T-helper 1 cell treated with Interleukin-12 subunit alpha and Interleukin-12 subunit beta and Interleukin-4 antibody, amounts not matched to agents 30 μg/mL and 1 μg/mL, for 36 hours (primary cell): Measurements from ENCODE around the gene GLIS1.

ENCODE experiments used
- H3K27ac Mint-ChIP-seq: one replicate; pipeline ENCODE4 v1.8.0; 2021; ENCODE audit warnings: mild to moderate bottlenecking, mixed read lengths
- H3K27me3 Mint-ChIP-seq: one replicate; pipeline ENCODE4 v1.8.0; 2021; ENCODE audit warnings: low read depth, mixed read lengths
- H3K36me3 Mint-ChIP-seq: one replicate; pipeline ENCODE4 v1.8.0; 2021; ENCODE audit warnings: low read depth, mixed read lengths
- H3K4me1 Mint-ChIP-seq: one replicate; pipeline ENCODE4 v1.8.0; 2021; ENCODE audit warnings: low read depth, mixed read lengths
- H3K4me3 Mint-ChIP-seq: one replicate; pipeline ENCODE4 v1.8.0; 2021; ENCODE audit warnings: mild to moderate bottlenecking, moderate library complexity, mixed read lengths
- H3K9me3 Mint-ChIP-seq: one replicate; pipeline ENCODE4 v1.8.0; 2021; ENCODE audit warnings: mixed read lengths

GLIS1 gene

DNA sequence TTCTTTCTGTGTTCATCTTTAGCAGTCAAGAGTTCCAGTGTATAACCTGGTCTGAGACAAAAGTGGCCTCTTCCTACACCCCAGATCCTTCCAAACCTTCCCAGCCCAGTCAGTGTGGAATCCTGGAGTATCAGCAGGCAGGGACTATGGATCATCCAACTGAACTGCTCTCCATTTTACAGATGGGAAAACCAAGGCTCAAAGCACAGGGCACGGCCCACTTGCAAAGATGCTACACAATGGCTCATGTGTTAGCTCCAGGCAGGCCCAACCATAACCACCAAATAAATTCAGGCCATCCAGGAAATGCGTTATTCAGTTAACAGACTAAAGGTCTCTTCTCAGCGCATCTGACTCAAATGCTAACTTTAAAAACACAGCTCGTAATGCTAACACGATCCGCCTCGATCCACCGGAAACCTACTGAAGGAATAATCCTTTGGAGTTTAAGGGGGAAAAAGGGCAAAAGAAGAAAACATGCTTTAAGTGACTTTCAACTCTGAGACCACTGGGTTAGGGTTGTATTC is 7.1 kb downstream of the GLIS1 start:
- Mint-ChIP-seq H3K27me3 (peaks cover 65% of the 10 kb centered on the region), H3K27ac (no peak overlapping the region), H3K4me1 (no peaks in the 10 kb centered on the region), H3K4me3 (no peak overlapping the region), H3K9me3 (no peaks in the 10 kb centered on the region), H3K36me3 (no peaks in the 10 kb centered on the region)

DNA sequence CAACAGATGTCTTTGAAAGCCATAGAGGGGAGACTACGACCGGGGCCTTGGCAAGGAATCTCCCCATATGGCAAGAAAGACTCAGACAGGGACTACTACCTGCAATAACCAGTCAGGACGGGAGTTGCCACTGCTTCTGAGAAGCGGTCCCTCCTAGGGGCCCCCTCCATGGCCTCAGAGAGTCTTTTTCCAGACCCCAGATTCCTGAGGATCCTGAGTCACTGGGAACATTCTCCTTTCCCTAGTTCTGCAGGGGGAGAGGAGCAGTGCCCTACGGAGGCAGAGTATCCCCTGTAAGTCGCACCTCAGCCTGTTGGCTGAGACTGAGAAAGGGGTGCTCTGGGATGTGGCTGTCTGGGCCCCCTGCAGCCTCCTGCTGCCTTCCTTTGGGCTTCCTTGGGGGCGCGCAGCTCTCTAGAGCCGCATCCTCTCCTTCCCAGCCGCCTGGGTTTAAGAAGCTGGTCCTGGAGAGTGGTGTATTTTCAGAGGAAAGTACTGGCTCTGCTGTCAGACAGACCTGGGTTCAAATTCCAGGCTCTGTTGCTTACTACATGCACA is 7.8 kb downstream of the GLIS1 start:
- Mint-ChIP-seq H3K27me3 (peaks cover 57% of the 10 kb centered on the region), H3K9me3 (no peaks in the 10 kb centered on the region), H3K4me3 (no peak overlapping the region), H3K36me3 (no peaks in the 10 kb centered on the region), H3K27ac (no peak overlapping the region), H3K4me1 (no peaks in the 10 kb centered on the region)

DNA sequence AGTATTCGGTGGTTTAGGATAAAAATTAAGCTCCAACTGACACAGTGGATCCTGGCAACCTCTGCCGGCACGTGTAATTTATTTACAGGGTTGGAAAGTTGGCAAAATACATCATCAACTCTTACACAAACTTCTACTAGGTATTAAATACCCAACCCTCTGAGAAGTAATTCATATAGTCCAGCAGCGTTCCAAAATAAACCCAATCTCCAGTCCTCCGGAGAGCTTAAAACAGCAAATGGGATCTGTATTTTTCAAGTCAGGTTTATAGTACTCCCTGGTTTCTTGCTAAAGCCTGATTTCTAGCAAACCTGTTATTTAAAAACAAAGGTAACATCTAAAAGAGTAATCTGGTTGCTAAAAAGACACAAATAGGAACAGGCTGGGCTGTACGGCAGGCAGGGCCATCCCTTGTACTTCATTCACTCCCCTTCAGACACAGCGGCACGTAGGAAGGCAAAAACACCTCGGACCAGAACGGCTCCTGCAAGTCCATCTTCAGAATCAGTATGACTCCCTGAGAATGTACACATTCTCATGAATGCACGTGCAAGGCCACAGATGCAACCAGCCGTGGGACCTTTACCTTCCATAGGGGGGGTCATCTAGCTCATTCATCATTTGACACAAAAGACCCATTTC is 8.6 kb downstream of the GLIS1 start:
- Mint-ChIP-seq H3K27ac (no peak overlapping the region), H3K4me3 (no peak overlapping the region), H3K36me3 (no peaks in the 10 kb centered on the region), H3K27me3 (peaks cover 50% of the 10 kb centered on the region), H3K4me1 (no peaks in the 10 kb centered on the region), H3K9me3 (no peaks in the 10 kb centered on the region)

GRCh38 chr1:53729456-53730223 is 9.3 kb downstream of the GLIS1 start:
- H3K27me3 Mint-ChIP-seq = peaks cover 45% of the 10 kb centered on the region
- no peaks in the 10 kb centered on the region for H3K9me3 Mint-ChIP-seq
- H3K4me1 Mint-ChIP-seq = no peaks in the 10 kb centered on the region
- H3K36me3 Mint-ChIP-seq = no peaks in the 10 kb centered on the region
- H3K27ac Mint-ChIP-seq = no peak overlapping the region
- no peak overlapping the region for H3K4me3 Mint-ChIP-seq

- Mint-ChIP-seq H3K36me3 (no peaks in the 10 kb centered on the region), H3K4me1 (no peaks in the 10 kb centered on the region), H3K27me3 (peaks cover 42% of the 10 kb centered on the region), H3K9me3 (no peaks in the 10 kb centered on the region), H3K4me3 (no peak overlapping the region), H3K27ac (no peak overlapping the region)
These were observed 10.1 kb downstream of the GLIS1 start for GRCh38 chr1:53728702-53729455.

DNA sequence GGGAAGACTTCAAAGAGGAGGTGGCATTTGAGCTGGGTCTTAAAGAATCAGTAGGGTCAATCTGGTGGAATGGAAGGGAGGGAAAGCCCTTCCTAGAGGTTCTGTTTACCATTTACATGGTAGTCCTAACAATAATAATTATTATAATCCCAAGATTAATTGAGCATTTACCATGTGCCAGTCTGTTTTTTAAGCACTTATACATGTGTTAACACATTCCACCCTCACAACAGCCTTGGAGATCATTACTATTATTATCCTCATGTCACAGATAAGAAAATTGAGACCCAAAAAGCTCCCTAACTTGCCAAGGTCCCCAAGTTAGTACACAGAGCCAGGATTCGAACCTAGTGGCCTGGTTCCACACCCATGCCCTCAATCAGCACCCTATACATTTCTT is 10.8 kb downstream of the GLIS1 start:
- H3K27me3 Mint-ChIP-seq = peaks cover 36% of the 10 kb centered on the region
- H3K36me3 Mint-ChIP-seq = no peaks in the 10 kb centered on the region
- no peaks in the 10 kb centered on the region for H3K9me3 Mint-ChIP-seq
- no peak overlapping the region for H3K27ac Mint-ChIP-seq
- no peak overlapping the region for H3K4me3 Mint-ChIP-seq
- no peaks in the 10 kb centered on the region for H3K4me1 Mint-ChIP-seq

- Mint-ChIP-seq H3K9me3 (no peaks in the 10 kb centered on the region), H3K36me3 (no peaks in the 10 kb centered on the region), H3K4me1 (no peaks in the 10 kb centered on the region), H3K4me3 (no peak overlapping the region), H3K27ac (no peak overlapping the region), H3K27me3 (peaks cover 32% of the 10 kb centered on the region)
These were observed 11.4 kb downstream of the GLIS1 start for GRCh38 chr1:53727461-53728092.

DNA sequence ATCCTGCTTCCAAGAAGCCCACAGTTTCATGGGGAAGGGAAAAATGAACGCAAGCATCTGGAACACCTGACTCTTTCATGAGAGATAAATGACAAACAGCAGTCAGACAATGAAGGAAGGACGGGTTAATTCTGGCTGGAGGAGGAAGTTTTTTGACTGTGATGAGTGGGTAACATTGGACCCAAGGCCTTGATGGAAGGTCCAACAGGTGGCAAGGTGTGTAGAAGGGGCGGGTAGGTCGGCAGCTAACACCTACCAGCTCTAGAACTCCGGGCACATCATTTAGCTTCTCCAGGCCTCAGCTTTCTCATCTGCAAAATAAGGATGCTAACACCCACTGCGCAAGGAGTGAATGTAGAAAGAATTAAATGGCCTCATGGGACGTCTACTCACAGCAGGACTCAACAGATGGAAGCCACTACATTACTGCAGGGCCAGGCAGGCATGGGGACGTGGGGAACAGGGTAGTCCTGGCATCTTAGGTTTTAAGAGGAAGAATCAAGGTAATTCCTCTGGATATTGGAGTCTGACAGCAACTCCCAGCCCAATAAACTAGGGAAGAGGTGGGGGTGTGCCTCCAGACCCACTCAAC is 12.9 kb downstream of the GLIS1 start:
- no peak overlapping the region for H3K27ac Mint-ChIP-seq
- H3K4me3 Mint-ChIP-seq = no peak overlapping the region
- H3K9me3 Mint-ChIP-seq = no peaks in the 10 kb centered on the region
- H3K36me3 Mint-ChIP-seq = no peaks in the 10 kb centered on the region
- peaks cover 22% of the 10 kb centered on the region for H3K27me3 Mint-ChIP-seq
- H3K4me1 Mint-ChIP-seq = no peaks in the 10 kb centered on the region

GRCh38 chr1:53725238-53725689 is 13.7 kb downstream of the GLIS1 start:
- Mint-ChIP-seq H3K27ac (no peak overlapping the region), H3K27me3 (peaks cover 20% of the 10 kb centered on the region), H3K4me3 (no peak overlapping the region), H3K9me3 (no peaks in the 10 kb centered on the region), H3K36me3 (no peaks in the 10 kb centered on the region), H3K4me1 (no peaks in the 10 kb centered on the region)

DNA sequence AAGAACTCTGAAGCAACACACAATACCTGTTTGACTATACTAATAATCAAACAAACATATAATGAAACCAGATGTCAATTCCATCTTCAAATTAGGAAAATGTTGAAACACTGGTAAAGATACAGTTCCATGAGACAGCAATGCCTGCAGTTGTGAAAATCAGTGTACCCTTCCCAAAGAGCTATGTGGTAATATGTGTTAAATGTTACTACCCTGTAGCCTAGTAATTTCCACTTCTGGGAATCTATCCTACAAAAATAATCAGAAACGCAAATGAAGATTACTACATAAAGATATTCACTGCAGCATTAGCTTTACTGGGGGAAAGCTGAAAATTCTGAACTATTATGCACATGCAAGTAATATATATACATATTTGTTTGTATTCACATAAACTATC is 16.9 kb downstream of the GLIS1 start:
- H3K27me3 Mint-ChIP-seq = peaks cover 11% of the 10 kb centered on the region
- no peak overlapping the region for H3K27ac Mint-ChIP-seq
- H3K4me1 Mint-ChIP-seq = no peaks in the 10 kb centered on the region
- H3K4me3 Mint-ChIP-seq = no peak overlapping the region
- H3K9me3 Mint-ChIP-seq = no peaks in the 10 kb centered on the region
- no peaks in the 10 kb centered on the region for H3K36me3 Mint-ChIP-seq

GRCh38 chr1:53721088-53721487 is 17.9 kb downstream of the GLIS1 start:
- Mint-ChIP-seq H3K36me3 (no peaks in the 10 kb centered on the region), H3K9me3 (no peaks in the 10 kb centered on the region), H3K27ac (no peak overlapping the region), H3K4me3 (no peak overlapping the region), H3K4me1 (no peaks in the 10 kb centered on the region), H3K27me3 (peaks cover 11% of the 10 kb centered on the region)

DNA sequence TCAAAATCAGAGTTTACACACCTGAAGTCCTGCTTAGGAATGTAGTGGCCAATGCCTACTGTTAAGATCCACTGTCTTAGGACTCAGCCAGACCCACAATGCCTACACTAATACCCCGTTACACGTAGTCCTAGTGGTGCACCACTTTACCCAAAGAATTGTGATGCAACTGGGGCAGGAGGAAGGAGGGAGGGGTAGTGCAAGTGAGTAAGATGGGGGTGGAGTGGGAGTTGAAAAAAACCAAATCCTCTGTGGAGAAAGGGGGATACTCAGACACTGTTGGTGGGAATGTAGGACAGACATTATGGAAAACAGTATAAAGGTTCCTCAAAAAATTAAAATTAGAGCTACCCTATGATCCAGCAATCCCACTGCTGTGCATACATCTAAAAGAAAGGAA is 19.5 kb downstream of the GLIS1 start:
- no peaks in the 10 kb centered on the region for H3K4me1 Mint-ChIP-seq
- H3K27me3 Mint-ChIP-seq = peaks cover 7% of the 10 kb centered on the region
- H3K27ac Mint-ChIP-seq = no peak overlapping the region
- H3K36me3 Mint-ChIP-seq = no peaks in the 10 kb centered on the region
- no peak overlapping the region for H3K4me3 Mint-ChIP-seq
- no peaks in the 10 kb centered on the region for H3K9me3 Mint-ChIP-seq

DNA sequence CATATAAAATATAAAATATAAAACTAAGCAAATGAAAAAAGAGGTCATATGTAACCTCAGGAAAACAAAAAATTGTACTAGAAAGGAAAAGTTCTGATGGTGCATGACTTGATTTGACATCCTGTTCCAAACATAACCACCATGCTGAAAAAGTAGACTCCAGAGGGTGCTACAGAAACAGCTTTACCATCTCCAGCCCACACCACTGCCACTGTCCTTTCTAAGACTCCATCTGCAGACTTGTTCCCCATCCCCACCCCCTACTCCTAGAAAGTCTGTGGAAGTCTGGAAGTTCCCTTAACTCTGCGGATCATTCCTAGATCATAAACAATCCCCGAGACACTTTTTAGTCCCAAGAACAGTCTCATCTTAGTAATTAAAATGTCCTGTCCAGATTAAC is 20.5 kb downstream of the GLIS1 start:
- Mint-ChIP-seq H3K4me3 (no peak overlapping the region), H3K27me3 (peaks cover 4% of the 10 kb centered on the region), H3K4me1 (no peaks in the 10 kb centered on the region), H3K36me3 (no peaks in the 10 kb centered on the region), H3K9me3 (no peaks in the 10 kb centered on the region), H3K27ac (no peak overlapping the region)
